Activated CD8-positive, alpha-beta T cell treated with anti-CD3 and anti-CD28 coated beads, Interleukin-2, amount 10 ng/mL, durations not matched to agents 7 days and 5 days (primary cell): ENCODE results near the gene NCAM1. TPM values are rescaled to one million over a fixed set of nuclear protein-coding genes. Genes with fewer than 3 reads are reported as not detected.

Experiments
- ATAC-seq: fragments of 150-1000 bp; cut with Tn5 transposase; one replicate; pipeline ENCODE4 v1.10.0; 2021; ENCODE audit warnings: moderate library complexity
- CTCF ChIA-PET: fragments of 350-600 bp; sonication (Branson Sonifier 250); formaldehyde crosslinking; loops from one replicate; lab custom pipeline; 2021; ENCODE audit warnings: antibody characterized with exemption; lab: Charles Lee
- POLR2A ChIA-PET: fragments of 350-600 bp; sonication (Branson Sonifier 250); formaldehyde crosslinking; loops from one replicate; lab custom pipeline; 2021; ENCODE audit warnings: antibody characterized with exemption; lab: Charles Lee
- DNase-seq: peaks from one replicate; pipeline ENCODE4 v3.0.0-alpha.2; 2020
- H3K27ac Mint-ChIP-seq: one replicate; pipeline ENCODE4 v1.8.0; 2021; ENCODE audit warnings: mild to moderate bottlenecking, mixed read lengths
- H3K27me3 Mint-ChIP-seq: one replicate; pipeline ENCODE4 v1.8.0; 2021; ENCODE audit warnings: low read depth, mixed read lengths
- H3K36me3 Mint-ChIP-seq: one replicate; pipeline ENCODE4 v1.8.0; 2021; ENCODE audit warnings: low read depth, mixed read lengths
- H3K4me1 Mint-ChIP-seq: one replicate; pipeline ENCODE4 v1.8.0; 2021; ENCODE audit warnings: low read depth, mixed read lengths
- H3K4me3 Mint-ChIP-seq: one replicate; pipeline ENCODE4 v1.8.0; 2021; ENCODE audit warnings: mild to moderate bottlenecking, mixed read lengths
- H3K9me3 Mint-ChIP-seq: one replicate; pipeline ENCODE4 v1.8.0; 2022; ENCODE audit warnings: mixed read lengths; ENCODE audit not compliant: insufficient read depth
- total RNA-seq, 2 experiments: library from RNA; stranded (reverse); gene quantifications; one replicate each; pipeline ENCODE4 v1.2.3, GENCODE V29; 2021

The NCAM1 gene
- total RNA-seq, 2 experiments from 2014 or later: 1.4 to 1.8 TPM

- Mint-ChIP-seq H3K36me3 (no peaks in the 10 kb centered on the region), H3K4me3 (no peak overlapping the region), H3K27me3 (peaks cover 4% of the 10 kb centered on the region), H3K27ac (no peak overlapping the region), H3K9me3 (no peaks in the 10 kb centered on the region), H3K4me1 (no peaks in the 10 kb centered on the region)
- ATAC-seq (no peak), DNase-seq (no peak)
- ChIA-PET CTCF (no interaction called here), POLR2A (no interaction called here)
Measured at GRCh38 chr11:113106507-113106906, 145.3 kb downstream of the NCAM1 start.

GRCh38 chr11:113110046-113110445 lies 148.8 kb downstream of the NCAM1 start:
- CTCF ChIA-PET: no interaction called here
- Mint-ChIP-seq H3K27ac (no peak overlapping the region), H3K27me3 (no peaks in the 10 kb centered on the region)

GRCh38 chr11:113111156-113111555 lies 149.9 kb downstream of the NCAM1 start:
- POLR2A ChIA-PET: no interaction called here
- no peak overlapping the region for H3K27ac Mint-ChIP-seq
- CTCF ChIA-PET: no interaction called here
- no peaks in the 10 kb centered on the region for H3K4me1 Mint-ChIP-seq
- DNase-seq (no peak), ATAC-seq (no peak)
- H3K27me3 Mint-ChIP-seq: no peaks in the 10 kb centered on the region
- no peak overlapping the region for H3K4me3 Mint-ChIP-seq
- no peaks in the 10 kb centered on the region for H3K9me3 Mint-ChIP-seq
- no peaks in the 10 kb centered on the region for H3K36me3 Mint-ChIP-seq

More at GRCh38 chr11:113110046-113110445, 148.8 kb downstream of the NCAM1 start:
- no peak for ATAC-seq
- Mint-ChIP-seq H3K4me1 (no peaks in the 10 kb centered on the region), H3K4me3 (no peak overlapping the region), H3K9me3 (no peaks in the 10 kb centered on the region), H3K36me3 (no peaks in the 10 kb centered on the region)
- POLR2A ChIA-PET: no interaction called here
- DNase-seq: no peak

- H3K27me3 Mint-ChIP-seq: peaks cover 1% of the 10 kb centered on the region
Measured at GRCh38 chr11:113112307-113112706, 151.1 kb downstream of the NCAM1 start.

GRCh38 chr11:113113801-113114704 lies 152.8 kb downstream of the NCAM1 start:
- peak; percentile 21 for DNase-seq
- no peaks in the 10 kb centered on the region for H3K9me3 Mint-ChIP-seq
- H3K27me3 Mint-ChIP-seq: peaks cover 2% of the 10 kb centered on the region
- no peaks in the 10 kb centered on the region for H3K36me3 Mint-ChIP-seq
- H3K4me3 Mint-ChIP-seq: no peak overlapping the region
- CTCF ChIA-PET: interaction anchor here (1.1 to 1.2 kb wide), 2 partner anchors 316 to 526 kb away, joined by 3 to 4 read pairs; no protein-coding TSS in a partner anchor
- no peaks in the 10 kb centered on the region for H3K4me1 Mint-ChIP-seq
- POLR2A ChIA-PET: no interaction called here
- H3K27ac Mint-ChIP-seq: no peak overlapping the region
- ATAC-seq: no peak

More at GRCh38 chr11:113112307-113112706, 151.1 kb downstream of the NCAM1 start:
- POLR2A ChIA-PET: no interaction called here
- CTCF ChIA-PET: no interaction called here
- Mint-ChIP-seq H3K4me1 (no peaks in the 10 kb centered on the region), H3K9me3 (no peaks in the 10 kb centered on the region), H3K27ac (no peak overlapping the region), H3K4me3 (no peak overlapping the region), H3K36me3 (no peaks in the 10 kb centered on the region)
- no peak for ATAC-seq
- DNase-seq: no peak

GRCh38 chr11:113114705-113115027 lies 153.4 kb downstream of the NCAM1 start:
- ChIA-PET CTCF (interaction anchor here (1.2 kb wide), 1 partner anchor 526 kb away, joined by 4 read pairs; no protein-coding TSS in a partner anchor), POLR2A (no interaction called here)
- Mint-ChIP-seq H3K36me3 (no peaks in the 10 kb centered on the region), H3K9me3 (no peaks in the 10 kb centered on the region), H3K27me3 (peaks cover 2% of the 10 kb centered on the region), H3K4me3 (no peak overlapping the region), H3K27ac (no peak overlapping the region), H3K4me1 (no peaks in the 10 kb centered on the region)
- no peak for ATAC-seq
- DNase-seq: no peak

GRCh38 chr11:113118104-113118503 lies 156.9 kb downstream of the NCAM1 start:
- CTCF ChIA-PET: no interaction called here
- POLR2A ChIA-PET: no interaction called here
- no peaks in the 10 kb centered on the region for H3K36me3 Mint-ChIP-seq
- no peak overlapping the region for H3K4me3 Mint-ChIP-seq
- H3K27ac Mint-ChIP-seq: no peak overlapping the region
- no peak for DNase-seq
- ATAC-seq: no peak
- peaks cover 6% of the 10 kb centered on the region for H3K27me3 Mint-ChIP-seq
- no peaks in the 10 kb centered on the region for H3K4me1 Mint-ChIP-seq
- H3K9me3 Mint-ChIP-seq: no peaks in the 10 kb centered on the region

- ChIA-PET POLR2A (no interaction called here), CTCF (no interaction called here)
- ATAC-seq (no peak), DNase-seq (no peak)
- H3K4me3 Mint-ChIP-seq: no peak overlapping the region
- H3K27me3 Mint-ChIP-seq: peaks cover 6% of the 10 kb centered on the region
- H3K36me3 Mint-ChIP-seq: no peaks in the 10 kb centered on the region
- H3K9me3 Mint-ChIP-seq: no peaks in the 10 kb centered on the region
- no peak overlapping the region for H3K27ac Mint-ChIP-seq
- no peaks in the 10 kb centered on the region for H3K4me1 Mint-ChIP-seq
Measured at GRCh38 chr11:113119074-113119473, 157.9 kb downstream of the NCAM1 start.

- Mint-ChIP-seq H3K27me3 (peaks cover 6% of the 10 kb centered on the region), H3K36me3 (no peaks in the 10 kb centered on the region), H3K9me3 (no peaks in the 10 kb centered on the region), H3K27ac (no peak overlapping the region), H3K4me3 (no peak overlapping the region), H3K4me1 (no peaks in the 10 kb centered on the region)
- ChIA-PET POLR2A (no interaction called here), CTCF (no interaction called here)
- ATAC-seq (no peak), DNase-seq (no peak)
Measured at GRCh38 chr11:113119966-113120736, 158.9 kb downstream of the NCAM1 start.

- H3K27me3 Mint-ChIP-seq: peaks cover 6% of the 10 kb centered on the region
- H3K36me3 Mint-ChIP-seq: no peaks in the 10 kb centered on the region
- CTCF ChIA-PET: no interaction called here
- ATAC-seq: no peak
- no peaks in the 10 kb centered on the region for H3K9me3 Mint-ChIP-seq
- no peak for DNase-seq
- POLR2A ChIA-PET: no interaction called here
- H3K27ac Mint-ChIP-seq: no peak overlapping the region
- no peaks in the 10 kb centered on the region for H3K4me1 Mint-ChIP-seq
- H3K4me3 Mint-ChIP-seq: no peak overlapping the region
Measured at GRCh38 chr11:113121746-113122145, 160.5 kb downstream of the NCAM1 start.

- no peak overlapping the region for H3K4me3 Mint-ChIP-seq
- no peaks in the 10 kb centered on the region for H3K4me1 Mint-ChIP-seq
- no peak overlapping the region for H3K27ac Mint-ChIP-seq
- H3K9me3 Mint-ChIP-seq: no peaks in the 10 kb centered on the region
- DNase-seq (no peak), ATAC-seq (no peak)
- ChIA-PET POLR2A (no interaction called here), CTCF (no interaction called here)
- no peaks in the 10 kb centered on the region for H3K36me3 Mint-ChIP-seq
- peaks cover 4% of the 10 kb centered on the region for H3K27me3 Mint-ChIP-seq
Measured at GRCh38 chr11:113124006-113124405, 162.8 kb downstream of the NCAM1 start.

GRCh38 chr11:113124578-113124977 lies 163.4 kb downstream of the NCAM1 start:
- DNase-seq (no peak), ATAC-seq (no peak)
- H3K27ac Mint-ChIP-seq: no peak overlapping the region
- no peaks in the 10 kb centered on the region for H3K4me1 Mint-ChIP-seq
- CTCF ChIA-PET: no interaction called here
- no peaks in the 10 kb centered on the region for H3K9me3 Mint-ChIP-seq
- peaks cover 4% of the 10 kb centered on the region for H3K27me3 Mint-ChIP-seq
- no peak overlapping the region for H3K4me3 Mint-ChIP-seq
- POLR2A ChIA-PET: no interaction called here
- H3K36me3 Mint-ChIP-seq: no peaks in the 10 kb centered on the region
